Neuron (in vitro differentiated cells): Measurements from ENCODE around the gene UBE2QL1.

Experiments
- H2AFZ ChIP-seq: one replicate; pipeline ENCODE4 v1.6.1; 2013; ENCODE audit warnings: low read depth, mild to moderate bottlenecking, inconsistent platforms, low read length, moderate library complexity
- H3K27me3 ChIP-seq: one replicate; pipeline ENCODE4 v1.6.1; 2013; ENCODE audit warnings: low read length; ENCODE audit not compliant: insufficient read depth
- H3K36me3 ChIP-seq: one replicate; pipeline ENCODE4 v1.6.1; 2013; ENCODE audit warnings: low read length; ENCODE audit not compliant: insufficient read depth
- H3K4me1 ChIP-seq: one replicate; pipeline ENCODE4 v1.6.1; 2013; ENCODE audit warnings: low read length; ENCODE audit not compliant: insufficient read depth
- H3K4me3 ChIP-seq: 2 replicates; pipeline ENCODE4 v1.5.1; 2013; ENCODE audit warnings: mild to moderate bottlenecking, low read length, moderate library complexity
- H3K9me3 ChIP-seq: one replicate; pipeline ENCODE4 v1.6.1; 2013; ENCODE audit warnings: low read length

The UBE2QL1 gene

GRCh38 chr5:6465831-6466790, 17.5 kb downstream of the UBE2QL1 start:
- Histone ChIP-seq H3K4me3 (no peak overlapping the region), H2AFZ (no peak overlapping the region), H3K27me3 (peaks cover 18% of the 10 kb centered on the region), H3K36me3 (no peaks in the 10 kb centered on the region), H3K4me1 (no peaks in the 10 kb centered on the region), H3K9me3 (no peaks in the 10 kb centered on the region)

GRCh38 chr5:6466975-6467567, 18.4 kb downstream of the UBE2QL1 start:
- Histone ChIP-seq H3K9me3 (no peaks in the 10 kb centered on the region), H3K4me1 (no peaks in the 10 kb centered on the region), H3K27me3 (peaks cover 20% of the 10 kb centered on the region), H3K4me3 (no peak overlapping the region), H3K36me3 (no peaks in the 10 kb centered on the region), H2AFZ (no peak overlapping the region)

GRCh38 chr5:6467591-6467990, 18.9 kb downstream of the UBE2QL1 start:
- peaks cover 19% of the 10 kb centered on the region for H3K27me3 ChIP-seq
- H2AFZ ChIP-seq = no peak overlapping the region
- no peaks in the 10 kb centered on the region for H3K36me3 ChIP-seq
- no peak overlapping the region for H3K4me3 ChIP-seq
- H3K9me3 ChIP-seq = no peaks in the 10 kb centered on the region
- H3K4me1 ChIP-seq = no peaks in the 10 kb centered on the region

GRCh38 chr5:6468104-6468503, 19.4 kb downstream of the UBE2QL1 start:
- H3K27me3 ChIP-seq = peaks cover 23% of the 10 kb centered on the region
- no peaks in the 10 kb centered on the region for H3K4me1 ChIP-seq

GRCh38 chr5:6468870-6469269, 20.2 kb downstream of the UBE2QL1 start:
- Histone ChIP-seq H3K36me3 (no peaks in the 10 kb centered on the region), H3K4me1 (no peaks in the 10 kb centered on the region), H3K4me3 (no peak overlapping the region), H3K27me3 (peaks cover 23% of the 10 kb centered on the region), H3K9me3 (no peaks in the 10 kb centered on the region), H2AFZ (no peak overlapping the region)

More at GRCh38 chr5:6468104-6468503, 19.4 kb downstream of the UBE2QL1 start:
- no peaks in the 10 kb centered on the region for H3K36me3 ChIP-seq
- H3K9me3 ChIP-seq = no peaks in the 10 kb centered on the region
- H2AFZ ChIP-seq = no peak overlapping the region
- no peak overlapping the region for H3K4me3 ChIP-seq

- Histone ChIP-seq H3K4me1 (no peaks in the 10 kb centered on the region), H2AFZ (no peak overlapping the region), H3K36me3 (no peaks in the 10 kb centered on the region), H3K27me3 (peaks cover 30% of the 10 kb centered on the region), H3K4me3 (no peak overlapping the region), H3K9me3 (no peaks in the 10 kb centered on the region)
These were observed 21.2 kb downstream of the UBE2QL1 start for GRCh38 chr5:6469836-6470235.

- H3K36me3 ChIP-seq = no peaks in the 10 kb centered on the region
- no peak overlapping the region for H3K4me3 ChIP-seq
- no peak overlapping the region for H2AFZ ChIP-seq
- H3K4me1 ChIP-seq = no peaks in the 10 kb centered on the region
- H3K27me3 ChIP-seq = peaks cover 30% of the 10 kb centered on the region
- H3K9me3 ChIP-seq = no peaks in the 10 kb centered on the region
These were observed 22.0 kb downstream of the UBE2QL1 start for GRCh38 chr5:6470672-6471071.

- H3K9me3 ChIP-seq = no peaks in the 10 kb centered on the region
- no peak overlapping the region for H2AFZ ChIP-seq
- no peaks in the 10 kb centered on the region for H3K36me3 ChIP-seq
- no peak overlapping the region for H3K4me3 ChIP-seq
- H3K4me1 ChIP-seq = no peaks in the 10 kb centered on the region
- H3K27me3 ChIP-seq = peaks cover 30% of the 10 kb centered on the region
These were observed 22.6 kb downstream of the UBE2QL1 start for GRCh38 chr5:6471252-6471651.

- Histone ChIP-seq H3K4me1 (no peaks in the 10 kb centered on the region), H3K36me3 (no peaks in the 10 kb centered on the region), H3K4me3 (no peak overlapping the region)
These were observed 24.1 kb downstream of the UBE2QL1 start for GRCh38 chr5:6472792-6473191.

GRCh38 chr5:6473284-6473683, 24.6 kb downstream of the UBE2QL1 start:
- no peaks in the 10 kb centered on the region for H3K36me3 ChIP-seq
- H3K4me1 ChIP-seq = no peaks in the 10 kb centered on the region
- no peak overlapping the region for H2AFZ ChIP-seq
- H3K4me3 ChIP-seq = no peak overlapping the region
- H3K27me3 ChIP-seq = peaks cover 19% of the 10 kb centered on the region
- H3K9me3 ChIP-seq = no peaks in the 10 kb centered on the region

More at GRCh38 chr5:6472792-6473191, 24.1 kb downstream of the UBE2QL1 start:
- H3K27me3 ChIP-seq = peaks cover 24% of the 10 kb centered on the region
- no peaks in the 10 kb centered on the region for H3K9me3 ChIP-seq
- no peak overlapping the region for H2AFZ ChIP-seq

GRCh38 chr5:6475626-6476312, 27.1 kb downstream of the UBE2QL1 start:
- Histone ChIP-seq H3K4me3 (no peak overlapping the region), H3K9me3 (no peaks in the 10 kb centered on the region), H2AFZ (no peak overlapping the region), H3K4me1 (no peaks in the 10 kb centered on the region), H3K27me3 (peaks cover 15% of the 10 kb centered on the region), H3K36me3 (no peaks in the 10 kb centered on the region)

- Histone ChIP-seq H3K9me3 (no peaks in the 10 kb centered on the region), H3K27me3 (peaks cover 15% of the 10 kb centered on the region), H2AFZ (no peak overlapping the region), H3K4me1 (no peaks in the 10 kb centered on the region), H3K36me3 (no peaks in the 10 kb centered on the region), H3K4me3 (no peak overlapping the region)
These were observed 27.6 kb downstream of the UBE2QL1 start for GRCh38 chr5:6476313-6476661.

- Histone ChIP-seq H3K27me3 (peaks cover 7% of the 10 kb centered on the region), H3K36me3 (no peaks in the 10 kb centered on the region), H3K9me3 (no peaks in the 10 kb centered on the region), H2AFZ (no peak overlapping the region), H3K4me3 (no peak overlapping the region), H3K4me1 (no peaks in the 10 kb centered on the region)
These were observed 30.1 kb downstream of the UBE2QL1 start for GRCh38 chr5:6478793-6479192.
